HG02763 (cell line): ENCODE data around the gene PDHB.

Experiments used
- ATAC-seq: cut with Tn5 transposase; IDR thresholded peaks from one replicate; pipeline ENCODE4 v1.9.1; 2021; ENCODE audit warnings: mild to moderate bottlenecking, moderate library complexity; ENCODE audit not compliant: unreplicated experiment

Gene PDHB

GRCh38 chr3:58404396-58404795 lies 29.2 kb downstream of the PDHB start:
- no peak for ATAC-seq

GRCh38 chr3:58403513-58404109 lies 30.0 kb downstream of the PDHB start:
- no peak for ATAC-seq

GRCh38 chr3:58398669-58399333 lies 34.8 kb downstream of the PDHB start:
- no peak for ATAC-seq

GRCh38 chr3:58394339-58394738 lies 39.3 kb downstream of the PDHB start:
- ATAC-seq, result no peak

- ATAC-seq, result no peak
Observed at GRCh38 chr3:58392181-58392580, 41.5 kb downstream of the PDHB start.

GRCh38 chr3:58391156-58391865 lies 42.3 kb downstream of the PDHB start:
- no peak for ATAC-seq

GRCh38 chr3:58388550-58389091 lies 45.0 kb downstream of the PDHB start:
- no peak for ATAC-seq

GRCh38 chr3:58387650-58388546 lies 45.7 kb downstream of the PDHB start:
- no peak for ATAC-seq

- ATAC-seq, result no peak
Observed at GRCh38 chr3:58386626-58387365, 46.8 kb downstream of the PDHB start.

- ATAC-seq, result no peak
Observed at GRCh38 chr3:58384381-58385090, 49.1 kb downstream of the PDHB start.

GRCh38 chr3:58383904-58384303 lies 49.7 kb downstream of the PDHB start:
- no peak for ATAC-seq

GRCh38 chr3:58383476-58383875 lies 50.2 kb downstream of the PDHB start:
- ATAC-seq, result no peak

- no peak for ATAC-seq
Observed at GRCh38 chr3:58379351-58380073, 54.1 kb downstream of the PDHB start.

- no peak for ATAC-seq
Observed at GRCh38 chr3:58377750-58378149, 55.9 kb downstream of the PDHB start.
